GM13977 (cell line): ENCODE results near the gene LELP1.

Source experiments
- DNase-seq: peaks from one replicate; pipeline ENCODE4 v3.0.0; 2012; ENCODE audit warnings: low spot score
- in situ Hi-C: fragments of 300-500 bp; cut with MboI; formaldehyde crosslinking; loops from one replicate; pipeline ENCODE4 v1.12.0; 2022; ENCODE audit warnings: low sequenced_read_pairs, low pct_unique_long_range_greater_than_20kb, mixed read lengths, inconsistent platforms; ENCODE audit not compliant: unreplicated experiment
- TF ChIP-seq, protein P1 (sequence below): IDR thresholded peaks from 2 replicates; pipeline ENCODE4 v1.5.1; 2012; ENCODE audit warnings: mild to moderate bottlenecking, control low read depth; ENCODE audit not compliant: insufficient read depth; ENCODE audit errors: extremely low read depth, missing control alignments

LELP1 gene

DNA sequence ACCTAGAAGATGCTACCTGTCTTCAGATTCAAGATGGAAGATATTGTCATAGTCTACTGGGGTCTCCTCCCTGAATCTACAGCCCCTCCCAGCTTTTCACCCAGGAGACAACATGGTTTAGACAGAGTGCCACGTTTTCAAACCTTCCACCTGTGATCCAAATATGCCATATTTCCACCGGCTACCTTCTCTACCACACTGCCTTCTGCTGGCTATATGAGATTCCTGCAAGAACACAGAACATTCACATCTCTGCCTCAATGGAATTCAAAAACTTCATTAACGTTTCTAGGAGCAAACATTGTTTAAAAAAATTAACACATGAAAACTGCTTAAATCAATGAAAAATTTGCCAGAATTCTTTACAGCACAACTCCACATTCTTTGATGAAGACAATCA is 12.9 kb upstream of the LELP1 start:
- in situ Hi-C loops: no loop called here
- no peak for DNase-seq
- TF ChIP-seq, protein P1, sequence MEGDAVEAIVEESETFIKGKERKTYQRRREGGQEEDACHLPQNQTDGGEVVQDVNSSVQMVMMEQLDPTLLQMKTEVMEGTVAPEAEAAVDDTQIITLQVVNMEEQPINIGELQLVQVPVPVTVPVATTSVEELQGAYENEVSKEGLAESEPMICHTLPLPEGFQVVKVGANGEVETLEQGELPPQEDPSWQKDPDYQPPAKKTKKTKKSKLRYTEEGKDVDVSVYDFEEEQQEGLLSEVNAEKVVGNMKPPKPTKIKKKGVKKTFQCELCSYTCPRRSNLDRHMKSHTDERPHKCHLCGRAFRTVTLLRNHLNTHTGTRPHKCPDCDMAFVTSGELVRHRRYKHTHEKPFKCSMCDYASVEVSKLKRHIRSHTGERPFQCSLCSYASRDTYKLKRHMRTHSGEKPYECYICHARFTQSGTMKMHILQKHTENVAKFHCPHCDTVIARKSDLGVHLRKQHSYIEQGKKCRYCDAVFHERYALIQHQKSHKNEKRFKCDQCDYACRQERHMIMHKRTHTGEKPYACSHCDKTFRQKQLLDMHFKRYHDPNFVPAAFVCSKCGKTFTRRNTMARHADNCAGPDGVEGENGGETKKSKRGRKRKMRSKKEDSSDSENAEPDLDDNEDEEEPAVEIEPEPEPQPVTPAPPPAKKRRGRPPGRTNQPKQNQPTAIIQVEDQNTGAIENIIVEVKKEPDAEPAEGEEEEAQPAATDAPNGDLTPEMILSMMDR: peak; percentile 41

DNA sequence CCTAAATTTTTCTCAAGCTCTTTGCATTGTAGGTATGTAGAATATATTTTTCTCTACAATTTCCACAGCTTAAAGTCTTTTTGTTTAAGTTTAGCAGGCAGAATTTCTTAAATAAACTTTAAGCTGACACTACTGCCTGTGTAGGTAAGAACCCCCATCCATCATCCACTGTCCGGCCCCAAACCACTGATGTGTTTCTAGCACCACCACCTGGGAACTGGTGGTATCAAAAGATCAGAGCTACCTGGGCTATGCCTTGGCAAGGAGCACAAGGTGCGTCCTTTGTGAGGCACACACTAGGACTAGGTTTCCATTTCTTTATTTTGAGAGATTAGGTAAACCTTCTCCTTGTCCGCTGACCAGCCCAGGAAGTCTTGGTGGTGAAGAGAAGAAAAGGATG is 10.5 kb upstream of the LELP1 start:
- no peak for DNase-seq

DNA sequence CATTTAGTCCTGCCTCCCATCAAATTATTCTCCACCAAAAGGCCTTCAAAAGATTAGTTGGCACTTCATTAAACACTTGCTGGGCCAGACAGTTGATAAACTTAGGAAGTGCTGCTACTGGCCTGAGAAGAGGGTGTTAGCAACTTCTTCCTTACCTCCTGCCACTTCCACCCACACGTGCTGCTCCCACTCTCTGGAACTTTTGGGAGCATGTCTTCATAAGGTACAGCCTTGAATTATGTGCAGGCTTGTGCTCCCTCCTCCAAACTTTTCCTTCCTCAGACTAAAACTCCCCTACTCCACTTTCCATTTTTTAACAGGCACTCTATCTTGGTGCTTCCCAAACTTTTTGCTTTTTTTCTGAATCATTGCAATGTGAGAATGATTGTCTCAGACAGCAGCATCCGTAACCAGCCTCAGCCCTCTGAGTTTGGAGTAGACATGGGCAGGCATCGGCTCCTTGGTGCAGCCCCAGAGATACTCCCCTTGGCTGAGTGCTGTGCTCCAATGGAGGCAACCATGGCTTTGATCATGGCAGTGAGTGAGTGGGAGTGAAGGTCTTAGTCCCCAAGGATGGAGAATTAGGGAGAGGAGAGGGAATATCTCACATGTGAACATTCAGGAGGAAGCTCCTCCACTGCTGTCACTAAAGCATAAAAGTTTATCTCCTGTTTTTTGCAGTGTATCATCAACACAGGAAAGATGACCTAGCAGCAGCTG is 8.7 kb upstream of the LELP1 start:
- TF ChIP-seq, protein P1: no peak
- in situ Hi-C loops: no loop called here
- no peak for DNase-seq

More for the DNA sequence above, 10.5 kb upstream of the LELP1 start:
- TF ChIP-seq, protein P1: peak; percentile 46
- in situ Hi-C loops: no loop called here

DNA sequence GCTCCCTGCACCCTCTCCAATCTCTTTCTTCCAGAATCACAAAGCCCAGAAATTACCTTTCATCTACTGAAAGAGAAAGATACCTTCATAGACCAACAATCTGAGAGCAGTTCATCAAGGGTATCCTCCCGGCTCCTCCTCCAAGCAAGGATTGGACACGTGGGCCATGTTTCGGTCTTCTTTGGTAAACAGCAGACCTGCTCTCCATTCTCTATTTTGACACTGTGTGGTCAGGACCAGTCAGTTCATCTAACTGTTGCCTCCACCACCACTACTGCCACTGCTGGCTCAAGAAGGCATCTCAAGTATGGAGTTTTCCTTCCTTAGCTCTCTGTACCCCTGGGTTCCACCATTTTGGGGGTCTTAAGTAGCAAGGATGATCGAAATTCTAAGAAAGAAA is 8.0 kb upstream of the LELP1 start:
- DNase-seq: no peak
- TF ChIP-seq, protein P1: no peak
- in situ Hi-C loops: no loop called here

DNA sequence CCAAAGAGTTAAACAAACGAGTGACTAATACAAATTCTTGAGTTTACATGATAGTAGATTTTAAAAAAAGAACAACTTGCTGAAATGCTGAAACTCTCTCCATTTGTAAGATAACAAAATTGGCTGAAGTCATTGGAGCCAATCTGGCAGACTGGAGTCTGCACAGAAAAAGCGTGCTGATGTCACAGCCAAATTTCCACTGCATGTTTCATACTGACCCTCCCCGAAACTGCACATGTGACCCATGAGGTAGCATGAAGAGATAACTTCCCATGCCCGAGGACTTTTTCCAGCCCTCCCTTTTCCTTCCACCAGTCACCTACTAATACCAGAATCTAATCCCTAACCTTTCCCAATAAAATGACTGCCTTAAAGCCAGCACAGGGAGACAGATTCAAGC is 1.2 kb upstream of the LELP1 start:
- TF ChIP-seq, protein P1: no peak
- no peak for DNase-seq
- in situ Hi-C loops: no loop called here

DNA sequence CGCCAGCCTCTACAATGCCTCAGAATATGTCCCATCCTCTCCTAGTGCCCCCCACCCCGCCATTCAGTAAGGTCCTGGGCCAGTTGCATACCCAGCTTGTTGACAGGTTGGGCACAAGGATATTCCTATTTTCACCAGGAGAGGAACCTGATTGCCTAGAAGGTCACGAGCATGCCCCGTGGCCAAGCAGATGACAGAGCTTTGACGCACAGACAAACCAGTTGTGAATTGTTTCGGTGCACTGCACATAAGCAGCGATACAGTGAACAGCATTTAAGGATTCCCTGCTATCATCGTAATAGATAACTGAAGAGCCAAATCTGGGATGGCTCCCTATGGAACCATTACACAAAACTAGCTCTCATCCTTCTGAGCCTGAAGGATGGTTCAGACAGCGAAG is 3.4 kb downstream of the LELP1 start:
- no peak for DNase-seq
- TF ChIP-seq, protein P1: no peak
- in situ Hi-C loops: no loop called here

DNA sequence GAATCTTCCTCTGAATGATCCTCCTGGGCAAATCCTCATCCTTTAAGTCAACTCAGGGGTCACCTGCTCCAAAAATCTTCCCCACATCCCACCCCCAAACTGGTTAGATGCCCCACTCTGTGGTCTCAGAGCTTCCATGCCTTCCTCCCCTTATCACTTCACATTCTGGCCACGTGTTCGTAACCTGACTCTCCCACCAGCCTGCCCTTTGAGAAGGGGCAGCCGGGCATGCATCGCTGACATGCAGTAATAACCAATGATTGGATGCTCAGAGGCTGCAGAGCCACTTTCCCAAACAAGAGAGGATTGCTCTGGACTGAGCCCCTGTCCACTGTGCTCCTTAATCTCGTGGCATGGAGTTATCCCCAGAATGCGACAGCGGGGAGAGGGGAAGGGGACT is 7.0 kb downstream of the LELP1 start:
- TF ChIP-seq, protein P1: no peak
- in situ Hi-C loops: no loop called here
- DNase-seq: no peak
